ENCODE results near the gene MZF1.
"Not testable (repeated sequence)": the region's sequence is repeated elsewhere in the genome, so short reads cannot be mapped to it uniquely, and the experiment has no call there.

The MZF1 gene

GRCh38 chr19:58543826-58544590, 29.1 kb downstream of the MZF1 start, which contains the start of gene TRIM28:
Gene TRIM28 (plus strand): TSS chr19:58544064. CDS start chr19:58544758, 694 bp downstream.
- peak within 1 kb of the TSS; percentile 99 to 100 (median 99) for H3K27ac Mint-ChIP-seq
- peaks cover 31% of the 10 kb centered on the region for H3K36me3 Mint-ChIP-seq (ENCODE audit: low read depth)
- TF ChIP-seq CTCF (IDR thresholded peaks at IDR 0.05; ENCODE audit: unreplicated experiment in 3 of 3): no peak
- peak within 1 kb of the TSS; percentile 97 to 99 (median 97) for H3K4me3 Mint-ChIP-seq
- peaks cover 27% of the 10 kb centered on the region for H3K4me1 Mint-ChIP-seq
- no peaks in the 10 kb centered on the region for H3K9me3 Mint-ChIP-seq
- peaks cover 21% of the 10 kb centered on the region for H3K27me3 Mint-ChIP-seq (ENCODE audit: low read depth)

GRCh38 chr19:58542641-58543372, 30.3 kb downstream of the MZF1 start:
- Mint-ChIP-seq H3K4me1 (peaks cover 32% of the 10 kb centered on the region), H3K27me3 (ENCODE audit: low read depth) (peaks cover 25% of the 10 kb centered on the region), H3K27ac (peak overlapping the region; percentile 60 to 100 (median 99)), H3K4me3 (peak overlapping the region in 1 of 3 experiments; percentile 15), H3K36me3 (ENCODE audit: low read depth) (peaks cover 22% of the 10 kb centered on the region)
- not testable (repeated sequence) for H3K9me3 Mint-ChIP-seq

- not testable (repeated sequence) for H3K36me3 Mint-ChIP-seq (ENCODE audit: low read depth); H3K9me3 Mint-ChIP-seq
- Mint-ChIP-seq H3K27me3 (ENCODE audit: low read depth) (peaks cover 25% of the 10 kb centered on the region), H3K27ac (peak overlapping the region; percentile 95 to 96 (median 96)), H3K4me1 (peaks cover 11% of the 10 kb centered on the region), H3K4me3 (peak overlapping the region; percentile 38 to 67 (median 43))
Measured at GRCh38 chr19:58539169-58539559, 34.0 kb downstream of the MZF1 start.

- Mint-ChIP-seq H3K9me3 (no peaks in the 10 kb centered on the region), H3K4me1 (peaks cover 6% of the 10 kb centered on the region), H3K27me3 (ENCODE audit: low read depth) (peaks cover 19% of the 10 kb centered on the region), H3K36me3 (ENCODE audit: low read depth) (no peaks in the 10 kb centered on the region), H3K4me3 (peak overlapping the region; percentile 83 to 86 (median 84)), H3K27ac (peak overlapping the region; percentile 95 to 96 (median 96))
- no peak for TF ChIP-seq CTCF (IDR thresholded peaks at IDR 0.05; ENCODE audit: unreplicated experiment in 3 of 3)
Measured at GRCh38 chr19:58538257-58539168, 34.6 kb downstream of the MZF1 start.

GRCh38 chr19:58536852-58537798, 36.0 kb downstream of the MZF1 start:
- no peak for TF ChIP-seq CTCF (IDR thresholded peaks at IDR 0.05; ENCODE audit: unreplicated experiment in 3 of 3)
- Mint-ChIP-seq H3K4me3 (peak overlapping the region; percentile 17 to 86 (median 83)), H3K4me1 (peaks cover 5% of the 10 kb centered on the region), H3K27me3 (ENCODE audit: low read depth) (peaks cover 15% of the 10 kb centered on the region), H3K27ac (peak overlapping the region; percentile 95 to 96 (median 96)), H3K9me3 (no peaks in the 10 kb centered on the region), H3K36me3 (ENCODE audit: low read depth) (no peaks in the 10 kb centered on the region)

- H3K27me3 Mint-ChIP-seq (ENCODE audit: low read depth): peaks cover 15% of the 10 kb centered on the region
- no peaks in the 10 kb centered on the region for H3K9me3 Mint-ChIP-seq
- TF ChIP-seq CTCF (IDR thresholded peaks at IDR 0.05; ENCODE audit: unreplicated experiment in 3 of 3): no peak
- H3K4me1 Mint-ChIP-seq: peaks cover 5% of the 10 kb centered on the region
- H3K4me3 Mint-ChIP-seq: no peak overlapping the region
- H3K27ac Mint-ChIP-seq: peak overlapping the region in 1 of 3 experiments; percentile 4
- H3K36me3 Mint-ChIP-seq (ENCODE audit: low read depth): no peaks in the 10 kb centered on the region
Measured at GRCh38 chr19:58535857-58536256, 37.3 kb downstream of the MZF1 start.

Measured in nephron (organoid).